ENCODE data around the gene ANKRD33.

Gene ANKRD33

DNA sequence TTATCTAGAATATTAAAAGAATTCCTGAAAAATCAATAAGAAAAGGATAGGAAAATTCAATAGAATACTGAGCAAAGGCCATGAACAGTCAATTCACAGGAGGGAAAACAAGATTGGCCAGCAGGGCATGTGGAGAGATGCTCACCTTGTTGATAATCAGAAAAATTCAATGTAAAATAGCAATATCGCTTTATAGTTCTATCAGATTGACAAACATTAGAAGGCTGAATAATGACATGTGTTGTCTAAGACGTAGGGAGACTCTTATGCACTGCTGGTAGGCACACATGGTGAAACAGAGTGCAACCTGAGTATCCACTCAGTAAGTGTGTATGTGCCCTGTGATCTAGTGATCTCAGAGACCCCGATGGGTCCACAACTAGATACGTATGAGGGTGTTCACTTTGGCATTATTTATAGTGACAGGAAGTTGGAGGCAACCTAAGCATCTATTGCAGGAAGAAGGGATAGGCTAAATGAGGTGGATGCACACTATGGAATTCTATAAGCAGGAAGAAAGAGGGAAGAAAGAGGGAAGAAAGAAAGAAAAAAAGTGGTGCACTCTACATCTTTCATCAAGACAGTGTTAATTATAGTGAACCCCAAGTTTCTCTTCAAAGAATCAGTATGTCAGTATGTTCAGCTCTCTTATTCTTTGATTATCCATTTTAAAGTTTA lies 3.8 kb upstream of the ANKRD33 start:
- no peak for DNase-seq

DNA sequence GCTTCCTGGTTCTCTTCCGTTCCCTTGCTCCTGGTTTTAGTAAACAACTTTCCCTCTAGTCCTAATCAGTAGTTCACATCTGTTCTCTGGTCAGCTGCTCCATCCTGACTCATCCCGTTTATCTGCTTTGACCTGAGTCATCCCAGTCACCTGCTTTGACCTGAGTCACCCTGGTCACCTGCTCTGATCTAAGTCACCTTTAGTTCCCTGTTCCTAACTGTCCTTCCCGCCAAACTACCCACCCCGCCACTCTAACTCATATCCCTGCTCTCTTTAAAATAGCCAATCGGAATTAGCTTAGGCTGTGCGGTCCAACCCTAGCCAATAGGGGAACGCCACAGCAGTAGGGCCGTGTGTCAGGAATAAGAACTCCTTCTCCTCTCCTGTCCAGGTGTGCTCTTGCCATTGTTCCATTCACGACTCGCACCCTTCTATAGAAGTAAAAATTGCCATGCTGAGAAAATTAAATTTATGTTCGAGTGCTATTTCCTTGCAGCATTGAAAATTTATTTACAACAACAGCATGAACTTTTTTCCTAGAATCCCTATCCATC lies 3.1 kb upstream of the ANKRD33 start:
- no peak for DNase-seq

DNA sequence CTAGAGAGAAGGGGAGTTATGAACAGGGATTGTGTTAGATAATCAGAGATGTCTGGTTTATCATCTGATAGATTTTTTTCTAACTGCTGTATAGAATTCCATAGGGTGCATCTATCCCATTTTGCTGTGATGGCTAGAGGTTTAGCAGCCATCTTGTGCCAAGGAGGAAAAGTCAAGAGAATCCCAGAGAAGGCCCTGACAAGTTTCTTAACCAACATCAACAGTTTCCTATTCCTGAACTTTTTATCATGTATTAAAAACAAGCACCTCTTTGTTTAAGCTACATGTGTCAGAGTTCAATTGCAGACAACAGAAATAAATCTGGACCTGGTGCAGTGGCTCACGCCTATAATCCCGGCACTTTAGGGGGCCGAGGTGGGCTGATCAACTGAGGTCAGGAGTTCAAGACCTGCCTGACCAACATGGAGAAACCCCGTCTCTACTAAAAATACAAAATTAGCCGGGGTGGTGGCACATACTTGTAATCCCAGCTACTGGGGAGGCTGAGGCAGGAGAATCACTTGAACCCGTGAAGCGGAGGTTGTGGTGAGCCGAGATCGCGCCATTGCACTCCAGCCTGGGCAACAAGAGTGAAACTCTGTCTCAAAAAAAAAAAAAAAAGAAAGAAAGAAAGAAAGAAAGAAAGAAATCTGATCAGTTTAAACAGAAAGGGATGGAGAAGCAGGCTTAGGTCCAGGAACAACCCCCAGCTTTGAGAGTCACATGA lies 2.4 kb upstream of the ANKRD33 start:
- DNase-seq, result peak; percentile 24

DNA sequence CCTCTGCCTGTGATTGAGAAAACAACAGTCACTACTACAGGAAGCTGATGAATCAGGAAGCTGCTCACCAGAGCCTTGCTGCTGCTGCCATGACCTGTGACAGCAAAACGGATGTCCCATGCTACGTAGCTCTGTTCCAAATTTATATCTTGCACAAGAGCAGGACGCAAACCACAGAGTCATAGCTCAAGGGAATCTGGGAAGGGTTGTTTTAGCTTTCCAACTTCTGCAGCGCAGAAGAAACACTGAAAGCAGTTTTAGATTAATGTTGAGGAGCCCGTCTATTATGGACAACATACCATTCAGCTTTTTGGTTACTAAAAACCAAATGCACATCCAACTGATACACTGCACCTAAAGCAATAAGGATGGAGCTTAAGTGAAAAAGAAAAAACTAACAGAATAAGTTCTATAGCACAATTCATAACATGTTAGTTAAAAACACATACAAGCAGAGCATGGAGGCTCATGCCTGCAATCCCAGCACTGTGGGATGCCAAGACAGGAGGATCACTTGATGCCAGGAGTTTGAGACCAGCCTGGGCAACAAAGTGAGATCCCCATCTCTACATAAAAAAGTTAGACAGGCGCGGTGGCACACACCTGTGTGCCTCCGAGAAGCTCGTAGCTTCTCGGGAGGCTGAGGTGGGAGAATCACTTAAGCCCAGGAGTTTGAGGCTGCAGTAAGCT lies 1.7 kb upstream of the ANKRD33 start:
- peak; percentile 45 for DNase-seq

DNA sequence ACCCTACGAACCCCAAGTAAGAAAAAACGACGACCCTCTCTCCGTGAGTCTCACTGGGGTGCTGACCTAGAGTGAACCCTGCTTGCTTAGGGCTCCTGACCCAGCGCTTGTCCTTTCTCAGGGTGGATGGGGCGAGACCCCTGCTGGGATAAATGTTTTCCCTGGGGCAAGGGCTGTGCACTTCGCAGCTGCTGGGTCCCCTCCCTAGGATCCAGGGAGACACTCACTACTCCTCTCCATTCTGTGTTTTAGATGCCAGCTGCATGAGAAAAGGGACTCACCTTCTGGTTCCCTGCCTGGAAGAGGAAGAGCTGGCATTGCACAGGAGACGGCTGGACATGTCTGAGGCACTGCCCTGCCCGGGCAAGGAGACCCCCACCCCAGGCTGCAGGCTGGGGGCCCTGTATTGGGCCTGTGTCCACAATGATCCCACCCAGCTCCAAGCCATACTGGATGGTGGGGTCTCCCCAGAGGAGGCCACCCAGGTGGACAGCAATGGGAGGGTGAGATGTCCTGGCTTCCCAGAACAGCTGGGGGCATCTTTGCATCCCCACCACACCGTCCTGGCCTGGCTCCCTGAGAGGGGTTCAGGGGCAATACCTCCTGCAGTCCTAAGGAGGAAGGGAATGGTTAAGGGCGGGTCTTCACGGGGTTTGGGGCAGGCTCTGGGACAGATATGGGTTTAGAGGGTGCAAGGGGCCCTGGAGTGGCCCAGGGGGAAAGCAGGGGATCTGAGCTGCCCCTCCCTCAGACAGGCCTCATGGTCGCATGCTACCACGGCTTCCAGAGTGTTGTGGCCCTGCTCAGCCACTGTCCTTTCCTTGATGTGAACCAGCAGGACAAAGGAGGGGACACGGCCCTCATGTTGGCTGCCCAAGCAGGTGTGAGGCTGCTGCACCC lies 663 bp downstream of the ANKRD33 start:
- DNase-seq, result no peak

DNA sequence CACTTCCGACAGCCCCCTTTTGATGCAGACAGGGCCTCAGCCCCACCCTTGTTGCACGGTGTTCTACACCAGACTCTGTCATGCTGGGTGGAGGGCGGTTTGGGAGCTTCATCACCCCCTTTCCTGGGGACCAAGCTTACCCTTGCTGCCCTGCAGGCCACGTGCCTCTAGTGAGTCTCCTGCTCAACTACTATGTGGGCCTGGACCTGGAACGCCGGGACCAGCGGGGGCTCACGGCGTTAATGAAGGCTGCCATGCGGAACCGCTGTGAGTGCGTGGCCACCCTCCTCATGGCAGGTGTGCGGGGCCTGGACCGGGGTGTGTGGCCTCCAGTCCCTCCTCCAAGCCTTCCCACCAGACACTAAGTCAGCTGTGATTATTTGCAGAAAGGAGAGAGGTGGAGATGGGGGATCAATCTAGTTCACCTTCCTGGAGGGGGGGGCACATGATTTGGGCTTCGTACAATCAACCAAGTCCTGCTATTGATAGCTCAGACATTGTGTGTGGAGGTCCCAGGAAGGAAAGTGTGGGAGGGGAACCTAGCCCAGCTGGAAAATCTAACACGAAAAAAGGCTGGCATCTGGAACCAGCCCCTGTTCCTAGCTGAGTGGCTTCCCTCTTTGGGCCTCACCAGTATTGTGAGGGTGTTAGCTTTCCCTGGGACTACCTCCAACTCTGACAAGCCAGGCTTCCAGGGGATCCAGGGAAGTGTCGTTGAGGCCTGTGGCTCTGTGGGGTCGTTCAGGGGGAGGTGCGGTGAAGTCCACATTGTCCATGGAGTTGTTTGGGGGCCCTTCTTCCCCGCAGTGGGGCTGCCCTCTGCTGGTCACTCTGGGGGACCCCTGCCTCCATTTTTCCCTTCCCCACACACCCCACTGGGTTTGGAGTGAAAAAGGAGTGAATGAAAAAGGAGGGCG lies 1.6 kb downstream of the ANKRD33 start:
- DNase-seq, result peak; percentile 54

DNA sequence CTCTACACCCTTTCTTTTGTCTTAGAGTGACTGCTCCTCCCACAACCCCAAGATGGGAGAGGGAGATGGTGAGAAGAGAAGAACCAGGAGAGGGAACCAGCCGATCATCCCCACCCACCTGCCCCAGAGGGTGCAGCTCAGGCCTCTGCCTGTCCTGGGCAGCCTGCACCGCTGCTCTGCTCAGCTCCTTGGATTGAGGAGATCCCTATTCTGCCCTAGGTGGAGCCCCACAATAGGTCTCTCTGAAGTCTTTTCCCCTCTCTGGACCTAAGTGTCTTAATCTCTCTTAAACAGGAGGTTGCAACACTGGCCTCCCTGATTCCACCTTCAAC lies 2.2 kb downstream of the ANKRD33 start:
- DNase-seq, result peak; percentile 12

DNA sequence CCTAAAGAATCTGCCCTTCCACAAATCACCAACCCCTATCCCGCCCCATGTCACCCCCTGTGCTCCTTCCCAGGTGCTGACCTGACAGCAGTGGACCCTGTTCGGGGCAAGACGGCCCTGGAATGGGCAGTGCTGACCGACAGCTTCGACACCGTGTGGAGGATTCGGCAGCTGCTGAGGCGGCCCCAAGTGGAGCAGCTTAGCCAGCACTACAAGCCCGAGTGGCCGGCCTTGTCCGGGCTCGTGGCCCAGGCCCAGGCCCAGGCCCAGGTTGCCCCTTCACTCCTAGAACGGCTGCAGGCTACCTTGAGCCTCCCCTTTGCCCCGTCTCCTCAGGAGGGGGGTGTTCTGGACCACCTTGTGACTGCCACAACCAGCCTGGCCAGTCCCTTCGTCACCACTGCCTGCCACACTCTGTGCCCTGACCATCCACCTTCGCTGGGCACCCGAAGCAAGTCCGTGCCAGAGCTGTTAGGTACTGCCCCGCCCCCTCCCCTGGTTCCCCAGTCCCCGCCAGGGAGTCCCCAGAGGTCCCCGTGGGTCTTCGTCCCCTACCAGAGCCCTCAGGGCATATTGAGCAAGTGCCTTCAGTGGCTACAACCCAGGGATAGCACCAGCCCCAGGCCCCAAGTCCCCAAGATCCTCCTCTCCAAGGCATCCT lies 2.7 kb downstream of the ANKRD33 start:
- peak; percentile 17 for DNase-seq

DNA sequence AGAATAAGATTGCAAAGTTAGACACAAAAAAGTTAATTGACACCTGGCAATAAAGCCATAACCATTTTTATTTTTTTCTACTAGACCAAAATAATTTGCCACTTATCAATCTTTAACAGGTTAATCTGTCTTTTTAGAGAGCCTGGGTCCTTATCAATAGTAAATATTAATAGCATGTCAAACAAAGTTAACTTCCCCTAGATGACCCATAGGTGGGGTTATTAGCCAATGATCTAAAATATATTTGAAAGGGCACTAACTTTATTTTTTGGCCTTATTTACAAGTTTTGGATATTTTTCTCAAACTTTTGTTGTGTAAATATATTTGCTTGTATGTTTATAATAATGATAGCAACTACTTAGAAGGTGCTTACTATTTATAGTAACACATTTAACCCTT lies 3.9 kb downstream of the ANKRD33 start:
- no peak for DNase-seq

DNA sequence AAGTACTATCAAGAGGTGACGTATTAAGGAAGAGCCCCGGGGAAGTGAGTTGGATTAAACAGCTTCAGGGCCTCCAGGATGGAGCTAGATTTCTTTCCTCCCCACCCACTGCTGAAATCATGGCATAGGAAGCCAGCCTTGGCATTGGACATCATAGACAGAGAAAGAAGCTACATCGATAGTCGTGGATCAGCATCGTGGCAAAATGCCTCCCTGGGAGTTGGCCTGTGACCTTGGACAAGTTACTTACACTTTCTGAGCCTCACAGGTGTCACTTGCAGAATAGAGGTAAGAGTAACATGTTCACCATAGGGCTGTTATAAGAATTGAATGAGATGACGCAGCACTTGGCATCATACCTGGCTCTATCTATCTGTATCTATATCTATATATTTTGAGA lies 5.9 kb downstream of the ANKRD33 start:
- peak; percentile 4 for DNase-seq

DNA sequence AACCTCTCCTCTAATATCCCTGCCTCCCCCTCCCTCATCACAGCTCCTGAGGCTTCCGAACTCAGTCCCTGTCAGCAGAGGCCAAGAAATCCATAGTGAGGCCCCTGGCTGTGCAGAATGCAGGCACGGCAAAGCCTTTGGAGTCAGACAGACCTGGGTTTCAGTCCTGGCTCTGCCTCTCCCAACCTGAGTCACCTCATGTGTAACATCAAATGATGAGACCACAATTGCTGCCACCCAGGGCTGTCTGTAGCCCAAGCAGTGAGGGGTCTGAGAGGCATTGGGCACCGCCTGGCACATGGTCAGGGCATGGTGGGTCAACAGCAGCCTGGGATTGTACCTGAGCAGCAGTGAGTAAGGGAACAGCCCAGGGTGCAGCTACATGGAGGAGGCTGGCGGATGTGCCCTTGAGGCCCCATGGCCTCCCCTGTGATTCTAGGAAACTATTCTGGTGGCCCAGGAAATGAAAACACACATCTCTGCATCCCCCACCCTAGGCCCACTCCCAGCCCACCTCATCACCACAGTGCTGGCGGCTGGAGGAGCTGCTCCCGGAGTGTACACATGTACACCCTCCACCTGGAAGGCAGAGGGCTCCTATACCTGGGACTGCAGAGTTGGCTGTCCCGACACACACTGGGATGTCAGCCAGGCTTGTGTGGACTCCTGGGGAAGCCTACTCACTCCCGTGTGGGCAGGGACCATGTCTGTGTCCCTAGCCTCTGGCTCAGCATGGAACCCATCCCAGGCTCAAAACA lies 7.7 kb downstream of the ANKRD33 start:
- peak; percentile 40 for DNase-seq

DNA sequence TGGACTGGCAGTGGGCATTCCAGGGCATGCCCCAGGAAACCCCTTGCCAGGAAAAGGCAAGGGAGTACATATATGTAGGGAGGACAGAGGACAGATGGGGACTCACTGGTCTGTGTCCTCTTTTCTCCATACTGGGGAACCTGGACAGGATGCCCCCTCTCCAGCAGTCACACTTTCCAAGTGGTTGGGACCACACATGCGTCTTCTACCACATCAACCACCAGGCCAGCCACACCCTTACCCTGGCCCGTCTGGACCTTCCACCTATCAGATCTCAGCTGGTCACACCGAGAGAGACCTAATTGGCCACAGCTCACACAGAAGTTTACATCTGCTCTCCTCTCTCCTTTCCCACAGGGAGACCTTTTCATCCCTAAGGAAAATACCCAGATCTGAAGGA lies 8.3 kb downstream of the ANKRD33 start:
- DNase-seq, result no peak

DNA sequence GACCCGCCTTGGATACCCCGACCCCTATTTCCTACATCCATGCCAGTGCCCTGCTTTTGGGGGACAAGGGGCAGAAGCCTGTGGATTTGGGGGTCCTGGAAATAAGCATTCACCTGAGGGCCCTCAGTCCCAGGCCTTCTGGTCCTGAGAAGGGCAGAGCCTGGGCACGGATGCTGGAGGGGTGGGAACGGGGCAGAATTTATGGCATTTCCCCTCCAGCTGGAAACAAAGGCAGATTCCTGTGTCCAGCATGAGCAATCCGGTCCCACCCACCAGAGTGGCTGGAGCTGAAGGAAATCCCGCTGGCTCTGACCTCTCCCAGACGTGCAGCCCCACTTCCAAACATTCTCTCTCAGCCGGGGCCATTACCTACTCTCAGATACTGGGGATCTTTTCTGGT lies 9.3 kb downstream of the ANKRD33 start:
- DNase-seq, result peak; percentile 29

DNA sequence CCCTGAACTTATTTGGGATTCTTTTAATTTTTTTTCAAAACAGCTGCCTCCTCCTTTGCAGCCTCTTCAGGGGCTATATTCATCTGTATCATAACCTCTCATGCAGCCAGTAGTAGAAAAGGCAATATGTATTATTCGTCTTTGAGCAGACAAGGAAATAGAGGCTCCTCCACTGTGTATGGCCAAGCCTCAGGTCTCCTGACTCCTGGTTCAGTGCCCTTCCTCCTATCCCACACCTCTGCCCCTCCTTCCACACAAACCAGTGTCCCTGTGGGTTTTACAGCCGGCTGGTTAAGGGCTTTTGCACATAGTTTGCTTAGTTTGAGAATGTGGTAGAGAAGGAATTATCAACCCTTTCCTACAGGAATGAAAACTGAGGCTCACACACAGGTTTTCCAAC lies 10.6 kb downstream of the ANKRD33 start:
- no peak for DNase-seq

DNA sequence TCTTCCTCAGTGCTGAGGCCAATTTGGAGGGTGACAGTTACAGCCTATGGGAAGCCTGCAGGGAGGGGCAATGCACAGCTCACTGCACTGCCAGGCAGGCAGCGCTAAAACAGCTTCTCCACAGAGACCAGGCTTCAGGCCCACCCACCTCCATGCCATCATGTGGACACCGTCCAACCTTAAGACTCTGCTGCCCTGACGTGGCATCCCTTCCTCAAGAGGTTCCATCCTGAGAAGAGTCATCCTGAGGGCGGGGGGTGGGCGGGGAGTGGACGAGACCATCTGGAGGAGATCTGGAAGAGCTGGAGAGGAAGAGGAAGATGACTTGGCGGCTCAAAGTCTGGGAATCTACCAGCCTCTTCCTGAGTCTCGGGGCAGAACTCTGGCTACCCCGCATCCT lies 11.0 kb downstream of the ANKRD33 start:
- peak; percentile 45 for DNase-seq

DNA sequence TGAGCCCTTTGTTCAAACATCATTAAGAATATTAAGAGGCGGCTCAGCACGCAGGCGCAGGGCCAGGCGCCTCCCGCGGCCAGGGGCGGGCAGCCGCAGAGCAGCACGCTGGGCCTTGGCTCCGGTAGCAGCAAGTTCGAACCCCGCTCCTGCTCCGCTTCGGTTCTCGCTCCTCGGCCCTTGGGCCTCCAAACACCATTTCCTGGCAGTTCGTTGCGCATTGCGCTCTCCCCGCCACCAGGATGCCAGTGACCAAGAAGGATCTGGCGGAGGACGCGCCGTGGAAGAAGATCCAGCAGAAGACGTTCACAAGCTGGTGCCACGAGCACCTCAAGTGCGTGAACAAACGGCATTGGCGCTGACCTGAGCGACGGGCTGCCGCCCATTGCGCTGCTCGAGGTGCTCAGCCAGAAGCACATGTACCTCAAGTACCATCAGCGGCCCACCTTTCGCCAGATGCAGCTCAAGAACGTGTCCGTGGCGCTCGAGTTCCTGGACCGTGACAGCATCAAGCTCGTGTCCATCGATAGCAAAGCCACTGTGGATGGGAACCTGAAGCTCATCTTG lies 12.5 kb downstream of the ANKRD33 start:
- peak; percentile 13 for DNase-seq

DNA sequence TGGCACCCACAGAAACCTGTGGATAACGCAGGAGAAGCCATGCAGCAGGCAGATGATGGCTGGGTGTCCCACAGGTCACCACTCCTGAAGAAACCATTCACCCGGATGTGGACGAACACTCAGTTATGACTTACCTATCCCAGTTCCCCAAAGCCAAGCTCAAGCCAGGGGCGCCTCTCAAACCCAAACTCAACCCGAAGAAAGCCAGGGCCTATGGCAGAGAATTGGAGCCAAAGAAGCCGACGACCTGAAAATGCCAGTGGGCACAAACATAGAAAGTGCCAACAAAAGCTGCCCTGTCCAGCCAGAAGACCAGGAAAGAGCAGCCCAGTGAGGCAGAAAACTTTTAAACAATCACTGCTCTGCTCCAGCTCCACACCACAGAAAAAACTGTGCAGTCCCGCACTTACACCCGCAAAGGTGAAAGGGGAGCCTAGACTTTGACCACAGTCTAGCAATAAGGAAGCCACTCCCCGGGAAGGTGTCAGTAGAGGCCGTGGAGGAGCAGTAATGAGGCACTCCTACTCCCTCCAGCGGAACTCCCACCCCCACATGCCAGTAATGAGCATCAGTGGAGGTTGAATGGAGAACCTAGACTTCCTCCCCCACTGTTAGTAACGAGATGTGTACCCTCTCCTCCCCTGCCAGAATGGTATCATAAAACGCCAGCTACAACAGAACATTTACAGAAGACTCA lies 13.4 kb downstream of the ANKRD33 start:
- peak; percentile 37 for DNase-seq

DNA sequence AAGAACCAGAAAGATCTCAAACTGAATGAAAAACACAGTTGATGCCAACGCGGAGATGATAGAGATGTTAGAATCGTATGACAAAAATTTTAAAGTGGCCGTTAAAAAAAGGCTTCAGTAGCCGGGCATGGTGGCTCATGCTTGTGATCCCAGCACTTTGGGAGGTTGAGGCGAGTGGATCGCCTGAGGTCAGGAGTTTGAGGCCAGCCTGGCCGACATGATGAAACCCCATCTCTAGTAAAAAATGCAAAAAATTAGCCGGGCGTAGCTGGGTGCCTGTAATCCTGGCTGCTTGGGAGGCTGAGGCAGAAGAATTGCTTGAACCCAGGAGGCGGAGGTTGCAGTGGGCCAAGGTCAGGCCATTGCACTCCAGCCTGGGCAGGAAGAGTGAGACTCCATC lies 14.0 kb downstream of the ANKRD33 start:
- DNase-seq, result no peak

DNA sequence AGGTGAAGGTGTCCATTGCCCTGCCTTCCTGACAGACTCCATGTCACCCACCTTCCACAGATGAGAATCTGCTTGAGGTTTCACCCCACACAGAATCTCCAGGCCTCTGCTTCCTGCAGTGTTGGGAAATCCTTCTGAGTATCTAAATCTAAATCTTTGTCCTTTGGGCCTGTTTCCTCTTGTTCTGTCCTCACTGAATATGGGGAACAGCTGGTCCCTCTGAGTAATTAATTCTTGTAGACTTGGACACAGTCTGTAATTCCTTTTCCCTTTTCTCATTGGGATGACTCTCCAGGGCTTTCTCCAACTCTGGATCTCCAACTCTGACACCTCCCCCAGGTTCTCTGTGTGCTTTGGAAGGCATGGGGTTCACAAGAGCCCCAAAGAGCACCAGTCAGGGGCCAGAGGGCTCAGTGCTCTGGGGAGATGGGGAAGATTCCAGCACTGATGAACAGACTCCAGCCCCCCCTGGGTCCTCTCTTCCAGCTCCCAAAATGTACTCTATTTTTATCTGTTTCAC lies 17.1 kb downstream of the ANKRD33 start:
- DNase-seq, result no peak
